Body of pancreas (tissue), 4 donors: ENCODE results near the gene ZNF35. TPM values are rescaled to one million over a fixed set of nuclear protein-coding genes. Genes with fewer than 3 reads are reported as not detected.

ENCODE experiments used
- ATAC-seq: fragments of 150-250 bp; one replicate; pipeline ENCODE4 v1.9.1; 2016
- DNase-seq, 4 donors: peaks; one replicate each; pipeline ENCODE4 v3.0.0-alpha.2; 2019
- H3K27ac ChIP-seq, 4 donors: fragments of 200-600 bp; sonication (generic); 1 replicate in 3 of 4; 2 replicates in 1 of 4; pipeline versions ENCODE4 v1.5.1 to v1.6.1; 2016 to 2019; ENCODE audit warnings: mild to moderate bottlenecking in 1 of 4, mixed read lengths in 1 of 4, moderate library complexity in 1 of 4
- H3K27me3 ChIP-seq, 2 donors: fragments of 200-600 bp; sonication (generic); one replicate each; pipeline ENCODE4 v1.6.0; 2016; ENCODE audit warnings: mild to moderate bottlenecking in 1 of 2
- H3K36me3 ChIP-seq, 2 donors: fragments of 200-600 bp; sonication (generic); replicated peaks in 1 of 2; 2 replicates each; pipeline ENCODE4 v1.5.1; 2016; ENCODE audit warnings: low read depth in 2 of 2; ENCODE audit not compliant: insufficient read depth in 1 of 2
- H3K4me1 ChIP-seq: fragments of 200-600 bp; sonication (generic); one replicate; pipeline ENCODE4 v1.6.0; 2016
- H3K4me3 ChIP-seq, 2 donors: fragments of 200-600 bp; sonication (generic); 1 replicate in 1 of 2; 2 replicates in 1 of 2; pipeline ENCODE4 v1.5.1; 2016 to 2019
- H3K9me3 ChIP-seq, 3 donors: fragments of 200-600 bp; sonication (generic); 1 replicate in 2 of 3; 2 replicates in 1 of 3; pipeline ENCODE4 v1.5.1; 2016
- POLR2A ChIP-seq, 3 donors: fragments of 450-650 bp; IDR thresholded peaks; one replicate each; pipeline ENCODE4 v1.6.1; 2016; ENCODE audit warnings: antibody characterized with exemption in 3 of 3, mild to moderate bottlenecking in 2 of 3
- WGBS, 2 donors: methylation state at CpG; one replicate each; pipeline ENCODE4 v1.1.5; 2017; 5-methylcytosine and 5-hydroxymethylcytosine counted together
- intact Hi-C: fragments of 100-400 bp; cut with DNase I; formaldehyde crosslinking; loops from one replicate; pipeline ENCODE4 v1.15.1; 2023
- total RNA-seq, 2 donors: library from RNA; depleted of rRNA; stranded (reverse); fragments of >200 nt; gene quantifications; one replicate each; pipeline ENCODE4 v1.1.0, GENCODE V29; 2016
- TF ChIP-seq, protein P1 (sequence below), 7 experiments: fragments of 450-650 bp in 4 of 7; fragments of 200-600 bp in 3 of 7; sonication (generic) in 3 of 7; IDR thresholded peaks; one replicate each; pipeline ENCODE4 v1.5.1; 2016 to 2019; ENCODE audit warnings: antibody characterized with exemption in 7 of 7

ZNF35 gene
- total RNA-seq, 2 donors from 2014 or later, result 3.1 to 7.9 TPM

DNA sequence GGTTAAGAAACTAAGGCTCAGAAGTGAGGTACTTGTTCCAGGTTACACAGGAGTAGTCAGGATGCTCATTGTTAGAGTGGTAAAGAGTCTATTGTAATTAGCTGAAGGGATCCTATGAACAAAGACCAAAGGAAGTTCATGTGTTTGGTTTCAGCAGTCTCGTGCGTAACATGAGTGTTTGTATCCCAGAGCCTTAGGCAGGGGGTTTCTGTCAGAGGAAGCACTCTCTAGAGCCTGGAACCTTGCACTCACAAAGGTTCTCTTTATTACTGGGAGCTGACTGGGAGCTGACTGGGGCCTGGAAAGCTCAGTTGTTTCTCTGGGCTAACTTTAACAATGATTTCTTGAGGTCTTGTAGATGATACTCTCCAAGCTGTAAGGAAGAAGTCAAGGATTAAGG is 19.8 kb upstream of the ZNF35 start:
- H3K4me3 ChIP-seq, result no peak overlapping the region
- H3K27ac ChIP-seq, result no peak overlapping the region
- H3K36me3 ChIP-seq, result peaks cover 5% of the 10 kb centered on the region in 2 donors
- ATAC-seq (no peak), DNase-seq (no peak)
- H3K27me3 ChIP-seq, result no peaks in the 10 kb centered on the region
- H3K4me1 ChIP-seq, result peaks cover 12% of the 10 kb centered on the region
- TF ChIP-seq, protein P1, sequence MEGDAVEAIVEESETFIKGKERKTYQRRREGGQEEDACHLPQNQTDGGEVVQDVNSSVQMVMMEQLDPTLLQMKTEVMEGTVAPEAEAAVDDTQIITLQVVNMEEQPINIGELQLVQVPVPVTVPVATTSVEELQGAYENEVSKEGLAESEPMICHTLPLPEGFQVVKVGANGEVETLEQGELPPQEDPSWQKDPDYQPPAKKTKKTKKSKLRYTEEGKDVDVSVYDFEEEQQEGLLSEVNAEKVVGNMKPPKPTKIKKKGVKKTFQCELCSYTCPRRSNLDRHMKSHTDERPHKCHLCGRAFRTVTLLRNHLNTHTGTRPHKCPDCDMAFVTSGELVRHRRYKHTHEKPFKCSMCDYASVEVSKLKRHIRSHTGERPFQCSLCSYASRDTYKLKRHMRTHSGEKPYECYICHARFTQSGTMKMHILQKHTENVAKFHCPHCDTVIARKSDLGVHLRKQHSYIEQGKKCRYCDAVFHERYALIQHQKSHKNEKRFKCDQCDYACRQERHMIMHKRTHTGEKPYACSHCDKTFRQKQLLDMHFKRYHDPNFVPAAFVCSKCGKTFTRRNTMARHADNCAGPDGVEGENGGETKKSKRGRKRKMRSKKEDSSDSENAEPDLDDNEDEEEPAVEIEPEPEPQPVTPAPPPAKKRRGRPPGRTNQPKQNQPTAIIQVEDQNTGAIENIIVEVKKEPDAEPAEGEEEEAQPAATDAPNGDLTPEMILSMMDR (IDR thresholded peaks at IDR 0.05), result no peak
- no peak for TF ChIP-seq POLR2A (IDR thresholded peaks at IDR 0.05)
- WGBS, 2 donors, result 90 to 93% methylated on average over 2 of the region's 2 CpGs
- intact Hi-C loops, result no loop called here
- H3K9me3 ChIP-seq, result no peaks in the 10 kb centered on the region

DNA sequence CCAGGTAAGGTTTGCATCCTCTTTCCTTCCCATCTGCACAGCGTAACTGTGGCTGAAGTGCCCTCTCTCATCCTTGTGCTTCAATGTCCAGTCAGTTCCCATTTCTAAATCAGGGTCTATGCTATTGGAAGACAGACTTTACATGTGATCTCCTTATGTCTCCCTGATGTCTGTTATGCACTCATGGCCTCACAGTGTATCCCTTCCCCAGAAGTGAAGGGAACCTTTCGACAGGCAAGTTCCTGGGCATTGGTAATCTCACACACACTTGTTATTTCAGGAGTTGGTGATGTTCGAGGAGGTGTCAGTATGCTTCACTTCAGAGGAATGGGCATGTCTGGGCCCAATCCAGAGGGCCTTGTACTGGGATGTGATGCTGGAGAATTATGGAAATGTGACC is 16.3 kb upstream of the ZNF35 start:
- H3K4me3 ChIP-seq, result no peak overlapping the region
- ATAC-seq (no peak), DNase-seq (no peak)
- WGBS, 2 donors, result 94 to 100% methylated on average over 3 of the region's 3 CpGs
- H3K36me3 ChIP-seq, result peaks cover 5 to 11% of the 10 kb centered on the region in 2 donors
- H3K27ac ChIP-seq, result no peak overlapping the region
- H3K27me3 ChIP-seq, result no peaks in the 10 kb centered on the region
- TF ChIP-seq POLR2A (IDR thresholded peaks at IDR 0.05), result no peak
- TF ChIP-seq, protein P1 (IDR thresholded peaks at IDR 0.05), result no peak
- H3K9me3 ChIP-seq, result no peaks in the 10 kb centered on the region
- intact Hi-C loops, result no loop called here
- H3K4me1 ChIP-seq, result no peaks in the 10 kb centered on the region

DNA sequence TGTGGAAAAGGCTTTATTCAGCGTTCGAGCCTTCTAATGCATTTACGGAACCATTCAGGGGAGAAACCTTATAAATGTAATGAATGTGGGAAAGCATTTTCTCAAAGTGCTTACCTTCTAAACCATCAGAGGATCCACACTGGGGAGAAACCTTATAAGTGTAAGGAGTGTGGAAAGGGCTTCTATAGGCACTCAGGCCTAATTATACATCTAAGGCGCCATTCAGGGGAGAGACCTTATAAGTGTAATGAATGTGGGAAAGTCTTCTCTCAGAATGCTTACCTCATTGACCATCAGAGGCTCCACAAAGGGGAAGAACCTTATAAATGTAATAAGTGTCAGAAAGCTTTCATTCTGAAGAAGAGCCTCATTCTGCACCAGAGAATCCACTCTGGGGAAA is 6.2 kb upstream of the ZNF35 start:
- DNase-seq (no peak), ATAC-seq (no peak)
- WGBS, 2 donors, result 96 to 100% methylated on average over 4 of the region's 4 CpGs
- TF ChIP-seq POLR2A (IDR thresholded peaks at IDR 0.05), result no peak
- TF ChIP-seq, protein P1 (IDR thresholded peaks at IDR 0.05), result no peak
- Histone ChIP-seq H3K9me3 (peaks cover 0 to 30% (median 5%) of the 10 kb centered on the region in 3 donors), H3K27ac (no peak overlapping the region), H3K4me1 (no peaks in the 10 kb centered on the region), H3K36me3 (peaks cover 23% of the 10 kb centered on the region in 2 donors), H3K27me3 (no peaks in the 10 kb centered on the region), H3K4me3 (no peak overlapping the region)
- intact Hi-C loops, result no loop called here

DNA sequence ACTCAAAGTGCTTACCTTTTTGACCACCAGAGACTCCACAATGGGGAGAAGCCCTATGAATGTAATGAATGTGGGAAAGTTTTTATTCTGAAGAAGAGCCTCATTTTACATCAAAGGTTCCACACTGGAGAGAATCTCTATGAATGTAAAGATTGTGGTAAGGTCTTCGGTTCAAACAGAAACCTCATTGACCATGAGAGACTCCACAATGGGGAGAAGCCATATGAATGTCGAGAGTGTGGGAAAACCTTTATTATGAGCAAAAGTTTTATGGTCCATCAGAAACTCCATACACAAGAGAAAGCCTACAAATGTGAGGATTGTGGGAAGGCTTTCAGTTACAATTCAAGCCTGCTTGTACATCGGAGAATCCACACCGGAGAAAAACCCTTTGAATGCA is 5.5 kb upstream of the ZNF35 start:
- DNase-seq (no peak), ATAC-seq (no peak)
- Histone ChIP-seq H3K36me3 (peaks cover 23% of the 10 kb centered on the region in 2 donors), H3K27ac (no peak overlapping the region), H3K9me3 (peaks cover 0 to 30% (median 5%) of the 10 kb centered on the region in 3 donors), H3K4me1 (peaks cover 1% of the 10 kb centered on the region), H3K27me3 (no peaks in the 10 kb centered on the region), H3K4me3 (no peak overlapping the region)
- 97 to 98% methylated on average over 4 of the region's 4 CpGs for WGBS, 2 donors
- no peak for TF ChIP-seq POLR2A (IDR thresholded peaks at IDR 0.05)
- TF ChIP-seq, protein P1 (IDR thresholded peaks at IDR 0.05), result no peak
- intact Hi-C loops, result no loop called here

DNA sequence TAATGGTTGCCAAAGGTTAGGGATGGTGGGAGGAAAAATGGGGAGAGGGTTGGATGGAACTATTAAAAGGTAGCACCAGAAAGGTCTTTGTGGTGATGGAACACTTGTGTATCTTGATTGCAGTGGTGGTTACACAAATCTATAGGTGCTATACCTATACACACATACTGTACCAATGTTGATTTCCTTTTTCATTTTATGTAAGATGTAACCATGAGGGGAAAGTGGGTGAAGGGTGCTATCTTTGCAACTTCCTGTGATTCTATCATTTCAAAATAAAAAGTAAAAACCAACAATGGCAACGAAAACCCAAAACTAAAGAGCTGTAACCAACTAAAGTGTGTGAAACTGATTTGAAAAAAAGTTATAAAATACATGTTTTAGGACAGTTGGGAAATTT is 761 bp upstream of the ZNF35 start:
- ATAC-seq (no peak), DNase-seq (no peak)
- H3K9me3 ChIP-seq, result peaks cover 0 to 11% (median 2%) of the 10 kb centered on the region in 3 donors
- TF ChIP-seq, protein P1 (IDR thresholded peaks at IDR 0.05), result no peak
- no peak for TF ChIP-seq POLR2A (IDR thresholded peaks at IDR 0.05)
- no peak overlapping the region for H3K4me3 ChIP-seq
- no peaks in the 10 kb centered on the region for H3K27me3 ChIP-seq
- H3K4me1 ChIP-seq, result peaks cover 6% of the 10 kb centered on the region
- no peak overlapping the region for H3K27ac ChIP-seq
- WGBS, 2 donors, result 84 to 94% methylated on average over 1 of the region's 1 CpG
- intact Hi-C loops, result no loop called here
- peaks cover 4 to 7% of the 10 kb centered on the region in 2 donors for H3K36me3 ChIP-seq
